Left lung (tissue), 10 donors: ENCODE results near the gene DOCK10. TPM values are rescaled to one million over a fixed set of nuclear protein-coding genes. Genes with fewer than 3 reads are reported as not detected.

Experiments used
- ATAC-seq: fragments of 200-7000 bp; cut with Tn5 transposase; one replicate; pipeline ENCODE4 v1.9.1; 2020; ENCODE audit warnings: moderate library complexity
- DNase-seq, 4 donors: peaks; one replicate each; pipeline ENCODE4 v3.0.0-alpha.2; 2013 to 2020
- H3K27ac ChIP-seq, 2 donors: fragments of 200-600 bp; sonication (generic) in 1 of 2; one replicate each; pipeline versions ENCODE4 v1.5.0 to v1.8.0; 2020 to 2021
- H3K27me3 ChIP-seq, 2 donors: fragments of 200-600 bp; sonication (generic) in 1 of 2; one replicate each; pipeline versions ENCODE4 v1.5.0 to v1.8.0; 2020 to 2021
- H3K36me3 ChIP-seq, 2 donors: fragments of 200-600 bp; sonication (generic) in 1 of 2; one replicate each; pipeline versions ENCODE4 v1.5.0 to v1.8.0; 2020 to 2021
- H3K4me1 ChIP-seq, 2 donors: fragments of 200-600 bp; one replicate each; pipeline ENCODE4 v1.8.0; 2021
- H3K4me3 ChIP-seq, 2 donors: fragments of 200-600 bp; sonication (generic) in 1 of 2; one replicate each; pipeline versions ENCODE4 v1.5.0 to v1.8.0; 2020 to 2021; ENCODE audit warnings: mild to moderate bottlenecking in 1 of 2
- H3K9me3 ChIP-seq, 2 donors: fragments of 200-600 bp; sonication (generic) in 1 of 2; one replicate each; pipeline versions ENCODE4 v1.5.0 to v1.8.0; 2020 to 2021
- intact Hi-C, 2 donors: fragments of 100-400 bp; cut with DNase I; formaldehyde crosslinking; loops; one replicate each; pipeline versions ENCODE4 v1.11.2 to v1.14.2; 2022
- polyA plus RNA-seq, 6 donors: library from polyadenylated mRNA; unstranded; fragments of 120-200 nt; gene quantifications; one replicate each; pipeline ENCODE4 v1.2.1, GENCODE V29; 2013; ENCODE audit not compliant: insufficient read length in 6 of 6
- total RNA-seq, 2 donors: library from RNA; stranded (reverse); fragmentation: NEBNext Ultra II Directional; extraction: Animal tissue kit (Norgen Biotek cat#: 25700); gene quantifications; one replicate each; pipeline ENCODE4 v1.2.1, GENCODE V29; 2021
- TF ChIP-seq, protein P1 (sequence below), 2 donors: fragments of 200-600 bp; sonication (generic) in 1 of 2; IDR thresholded peaks; one replicate each; pipeline versions ENCODE4 v1.5.0 to v1.8.0; 2021; ENCODE audit warnings: antibody characterized with exemption in 2 of 2
- donor health status: DM: no; HTN: yes; CAD: no.
- donor health status: DM: no; HTN: no; CAD: no.

DOCK10 gene
- total and polyA plus RNA-seq, 8 donors, result 17.8 to 55.9 (median 45.6) TPM

DNA sequence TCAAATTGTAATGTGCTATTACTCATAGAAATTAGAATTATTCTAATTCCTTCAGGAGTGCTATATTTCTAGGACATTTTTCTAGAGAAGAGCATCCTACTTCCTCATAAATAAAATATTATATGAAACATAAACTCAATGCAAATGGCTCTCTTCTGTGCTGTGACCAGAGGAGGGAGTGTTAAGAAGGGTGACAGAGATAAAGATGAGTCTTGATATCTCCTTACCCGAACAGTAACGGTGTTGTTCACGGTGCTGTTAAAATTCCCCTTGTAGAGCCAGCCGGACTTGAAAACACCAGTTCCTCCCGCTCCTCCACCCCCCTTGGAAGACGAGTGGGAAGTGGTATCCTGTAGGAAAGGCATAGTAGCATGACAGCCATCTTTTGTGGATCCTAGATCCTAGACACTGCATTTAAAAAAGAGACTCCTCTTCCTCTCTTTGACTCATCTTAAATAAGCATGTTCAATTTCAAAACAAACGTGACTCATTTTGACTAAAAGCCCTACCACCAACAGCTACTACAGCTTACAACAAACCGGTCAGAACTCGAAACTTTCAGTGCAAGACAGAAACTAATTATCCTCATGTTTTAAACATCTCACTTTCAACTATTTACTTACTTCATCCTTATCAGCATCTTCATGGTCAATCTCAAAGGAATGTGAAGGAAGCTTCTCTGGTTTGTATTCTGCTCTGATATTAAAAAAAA lies 156.3 kb downstream of the DOCK10 start:
- H3K36me3 ChIP-seq, result no peaks in the 10 kb centered on the region
- H3K4me3 ChIP-seq, result no peak overlapping the region
- peaks cover 0 to 56% of the 10 kb centered on the region in 2 donors for H3K4me1 ChIP-seq
- intact Hi-C loops, result no loop called here
- H3K9me3 ChIP-seq, result no peaks in the 10 kb centered on the region
- peak; percentile 50 for ATAC-seq
- DNase-seq, result no peak
- H3K27me3 ChIP-seq, result no peaks in the 10 kb centered on the region
- peak overlapping the region in 1 of 2 donors; percentile 20 for H3K27ac ChIP-seq
- TF ChIP-seq, protein P1, sequence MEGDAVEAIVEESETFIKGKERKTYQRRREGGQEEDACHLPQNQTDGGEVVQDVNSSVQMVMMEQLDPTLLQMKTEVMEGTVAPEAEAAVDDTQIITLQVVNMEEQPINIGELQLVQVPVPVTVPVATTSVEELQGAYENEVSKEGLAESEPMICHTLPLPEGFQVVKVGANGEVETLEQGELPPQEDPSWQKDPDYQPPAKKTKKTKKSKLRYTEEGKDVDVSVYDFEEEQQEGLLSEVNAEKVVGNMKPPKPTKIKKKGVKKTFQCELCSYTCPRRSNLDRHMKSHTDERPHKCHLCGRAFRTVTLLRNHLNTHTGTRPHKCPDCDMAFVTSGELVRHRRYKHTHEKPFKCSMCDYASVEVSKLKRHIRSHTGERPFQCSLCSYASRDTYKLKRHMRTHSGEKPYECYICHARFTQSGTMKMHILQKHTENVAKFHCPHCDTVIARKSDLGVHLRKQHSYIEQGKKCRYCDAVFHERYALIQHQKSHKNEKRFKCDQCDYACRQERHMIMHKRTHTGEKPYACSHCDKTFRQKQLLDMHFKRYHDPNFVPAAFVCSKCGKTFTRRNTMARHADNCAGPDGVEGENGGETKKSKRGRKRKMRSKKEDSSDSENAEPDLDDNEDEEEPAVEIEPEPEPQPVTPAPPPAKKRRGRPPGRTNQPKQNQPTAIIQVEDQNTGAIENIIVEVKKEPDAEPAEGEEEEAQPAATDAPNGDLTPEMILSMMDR (IDR thresholded peaks at IDR 0.05), result no peak

DNA sequence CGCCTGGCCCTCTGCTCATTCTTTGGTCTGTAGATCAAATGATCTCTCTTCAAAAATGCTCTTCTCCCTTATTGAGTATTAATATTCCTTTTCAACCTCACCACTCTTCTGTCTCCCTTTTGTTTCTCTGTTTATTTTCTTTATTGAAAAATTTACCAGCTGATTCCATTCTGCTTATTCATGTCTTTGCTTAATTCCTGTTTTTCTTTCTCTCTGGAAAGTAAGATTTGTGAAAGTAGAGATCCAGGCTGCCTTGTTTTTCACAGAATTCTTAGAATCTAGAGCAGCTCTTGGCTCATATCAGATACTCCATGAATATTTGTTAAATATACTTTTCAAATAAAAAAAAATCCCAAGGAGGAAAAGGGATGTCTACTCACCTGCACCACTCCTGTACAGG lies 157.0 kb downstream of the DOCK10 start:
- Histone ChIP-seq H3K36me3 (no peaks in the 10 kb centered on the region), H3K4me3 (no peak overlapping the region), H3K27me3 (no peaks in the 10 kb centered on the region), H3K27ac (peak overlapping the region in 1 of 2 donors; percentile 20), H3K4me1 (peaks cover 0 to 52% of the 10 kb centered on the region in 2 donors), H3K9me3 (no peaks in the 10 kb centered on the region)
- DNase-seq, result no peak
- TF ChIP-seq, protein P1 (IDR thresholded peaks at IDR 0.05), result no peak
- intact Hi-C loops, result no loop called here
- no peak for ATAC-seq

DNA sequence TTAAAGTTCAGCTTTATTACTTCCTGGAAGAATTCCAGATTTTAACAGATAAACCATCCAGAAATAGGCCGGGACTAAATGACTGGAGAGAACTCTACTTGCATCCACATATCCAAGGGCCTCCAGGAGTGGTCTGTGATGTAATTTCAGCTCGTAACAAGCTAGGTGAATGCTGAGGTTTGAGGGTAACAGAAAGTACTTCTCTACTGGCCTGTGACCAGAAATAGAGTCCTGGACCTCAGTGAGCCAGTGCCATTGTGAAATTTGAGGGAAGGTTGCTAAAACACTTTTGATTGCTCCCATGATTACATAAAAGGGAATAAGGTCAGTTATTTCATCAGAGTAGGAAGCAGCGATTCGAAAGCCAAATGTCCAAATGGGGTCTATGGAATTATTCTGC lies 158.1 kb downstream of the DOCK10 start:
- ATAC-seq (peak; percentile 81), DNase-seq (peak in 2 of 4 donors; percentile 7 to 61)

DNA sequence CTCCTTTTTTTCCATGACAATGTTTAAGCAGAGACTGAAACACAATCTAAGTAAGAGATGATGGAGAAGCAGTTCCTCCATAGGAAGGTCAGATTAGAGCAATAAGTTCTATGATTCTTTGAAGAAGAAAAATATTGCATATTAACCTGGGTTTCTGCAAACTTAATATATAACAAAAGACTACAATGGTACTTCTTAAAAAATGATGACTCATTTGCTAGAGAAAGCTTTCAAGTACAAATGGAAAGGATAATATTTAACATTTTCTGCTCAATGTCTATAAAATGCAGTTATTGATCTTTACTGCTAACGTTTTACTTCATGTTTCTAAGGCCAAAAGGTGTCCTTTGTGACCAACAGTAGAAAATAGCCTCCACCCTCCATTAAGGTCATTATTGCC lies 158.6 kb downstream of the DOCK10 start:
- no peaks in the 10 kb centered on the region for H3K36me3 ChIP-seq

More for the DNA sequence above, 158.1 kb downstream of the DOCK10 start:
- no peaks in the 10 kb centered on the region for H3K36me3 ChIP-seq
- H3K27ac ChIP-seq, result peak overlapping the region in 1 of 2 donors; percentile 63
- H3K27me3 ChIP-seq, result no peaks in the 10 kb centered on the region
- H3K9me3 ChIP-seq, result no peaks in the 10 kb centered on the region
- TF ChIP-seq, protein P1 (IDR thresholded peaks at IDR 0.05), result no peak
- intact Hi-C loops, result no loop called here
- no peak overlapping the region for H3K4me3 ChIP-seq
- peaks cover 0 to 52% of the 10 kb centered on the region in 2 donors for H3K4me1 ChIP-seq

DNA sequence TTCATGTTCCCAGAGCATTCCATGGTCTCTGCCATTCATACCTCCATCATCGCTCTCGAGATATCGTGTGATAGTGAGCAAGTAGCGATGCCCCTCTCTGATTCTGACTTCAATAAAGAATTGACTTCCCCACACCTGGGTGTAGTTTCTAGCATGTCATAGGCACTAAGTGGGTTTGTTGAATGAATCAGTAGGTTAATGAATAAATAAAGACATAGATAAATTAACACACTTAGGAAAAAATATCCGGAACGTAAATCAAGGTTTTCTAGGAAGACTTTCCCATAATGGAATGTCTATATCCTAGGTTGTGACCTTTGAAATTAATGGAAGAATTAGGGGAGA lies 159.1 kb downstream of the DOCK10 start:
- TF ChIP-seq, protein P1 (IDR thresholded peaks at IDR 0.05), result no peak
- no peak for ATAC-seq
- Histone ChIP-seq H3K9me3 (no peaks in the 10 kb centered on the region), H3K4me1 (peaks cover 0 to 52% of the 10 kb centered on the region in 2 donors), H3K4me3 (no peak overlapping the region), H3K36me3 (no peaks in the 10 kb centered on the region), H3K27ac (peak overlapping the region in 1 of 2 donors; percentile 24), H3K27me3 (no peaks in the 10 kb centered on the region)
- DNase-seq, result no peak
- intact Hi-C loops, result no loop called here

More for the DNA sequence above, 158.6 kb downstream of the DOCK10 start:
- no peaks in the 10 kb centered on the region for H3K9me3 ChIP-seq
- H3K27ac ChIP-seq, result peak overlapping the region in 1 of 2 donors; percentile 63
- ATAC-seq, result no peak
- H3K4me1 ChIP-seq, result peaks cover 0 to 52% of the 10 kb centered on the region in 2 donors
- H3K4me3 ChIP-seq, result no peak overlapping the region
- intact Hi-C loops, result no loop called here
- no peak for DNase-seq
- TF ChIP-seq, protein P1 (IDR thresholded peaks at IDR 0.05), result no peak
- no peaks in the 10 kb centered on the region for H3K27me3 ChIP-seq
